Bronchial epithelial cell (primary cell): ENCODE data around the gene TMEM11. TPM values are rescaled to one million over a fixed set of nuclear protein-coding genes. Genes with fewer than 3 reads are reported as not detected.

Source experiments
- DNase-seq: peaks from one replicate; pipeline ENCODE4 v3.0.0-alpha.2; 2010; ENCODE audit warnings: low read depth
- FAIRE-seq: peaks from 2 replicates; lab custom pipeline; 2011; peaks lifted over from hg19 to GRCh38; lab: Jason Lieb, UNC
- H3K27me3 ChIP-seq: 2 replicates; pipeline ENCODE4 v1.5.1; 2011; ENCODE audit warnings: low read length; ENCODE audit not compliant: control insufficient read depth, insufficient read depth
- H3K36me3 ChIP-seq: 2 replicates; pipeline ENCODE4 v1.5.1; 2011; ENCODE audit warnings: low read length; ENCODE audit not compliant: control insufficient read depth, insufficient read depth
- H3K4me3 ChIP-seq: 2 replicates; pipeline ENCODE4 v1.5.1; 2011; ENCODE audit warnings: mild to moderate bottlenecking, low read depth, low read length, control low read depth
- CTCF ChIP-seq: IDR thresholded peaks from 2 replicates; pipeline ENCODE4 v1.5.1; 2011; ENCODE audit warnings: mild to moderate bottlenecking, moderate library complexity, low read length, control low read depth, inconsistent platforms; ENCODE audit not compliant: insufficient read depth, severe bottlenecking
- total RNA-seq: library from RNA; depleted of rRNA; stranded (reverse); fragments of >200 nt; gene quantifications from 2 replicates; pipeline ENCODE4 v1.2.1, GENCODE V29; 2014

Gene TMEM11
- total RNA-seq, 1 donor from 2014 or later, result 15.8 TPM

GRCh38 chr17:21211825-21212479, 2.0 kb downstream of the TMEM11 start:
- Histone ChIP-seq H3K27me3 (no peaks in the 10 kb centered on the region), H3K36me3 (peaks cover 13% of the 10 kb centered on the region), H3K4me3 (no peak overlapping the region)
- TF ChIP-seq CTCF, result no peak
- DNase-seq, result peak; percentile 30
- no peak for FAIRE-seq

- no peak for DNase-seq
- FAIRE-seq, result no peak
- TF ChIP-seq CTCF, result no peak
- Histone ChIP-seq H3K36me3 (peaks cover 13% of the 10 kb centered on the region), H3K27me3 (no peaks in the 10 kb centered on the region), H3K4me3 (no peak overlapping the region)
Measured at GRCh38 chr17:21210411-21211076, 3.4 kb downstream of the TMEM11 start.

- H3K27me3 ChIP-seq, result no peaks in the 10 kb centered on the region
- no peak for TF ChIP-seq CTCF
- peaks cover 14% of the 10 kb centered on the region for H3K36me3 ChIP-seq
- H3K4me3 ChIP-seq, result no peak overlapping the region
- FAIRE-seq, result no peak
- no peak for DNase-seq
Measured at GRCh38 chr17:21209511-21210175, 4.3 kb downstream of the TMEM11 start.

GRCh38 chr17:21208352-21208751, 5.6 kb downstream of the TMEM11 start:
- peaks cover 14% of the 10 kb centered on the region for H3K36me3 ChIP-seq
- DNase-seq (no peak), FAIRE-seq (no peak)

GRCh38 chr17:21204935-21205334, 9.0 kb downstream of the TMEM11 start:
- TF ChIP-seq CTCF, result no peak
- DNase-seq (no peak), FAIRE-seq (no peak)
- H3K36me3 ChIP-seq, result peaks cover 10% of the 10 kb centered on the region
- H3K27me3 ChIP-seq, result no peaks in the 10 kb centered on the region
- H3K4me3 ChIP-seq, result no peak overlapping the region

More at GRCh38 chr17:21208352-21208751, 5.6 kb downstream of the TMEM11 start:
- H3K27me3 ChIP-seq, result no peaks in the 10 kb centered on the region
- no peak for TF ChIP-seq CTCF
- no peak overlapping the region for H3K4me3 ChIP-seq
